ENCODE results near the gene ASB13. TPM values are rescaled to one million over a fixed set of nuclear protein-coding genes. Genes with fewer than 3 reads are reported as not detected.

The ASB13 gene
- total and polyA plus RNA-seq, 2 of the 13 experiments (the other 11 are each of a cell fraction or from before 2014, with no cell fraction given), result 9.3 to 15.4 TPM

GRCh38 chr10:5692461-5693358 lies 26.3 kb upstream of the ASB13 start (continued):
- no peak for TF ChIP-seq PAX8 (CRISPR knock-in tag; IDR thresholded peaks at IDR 0.05; ENCODE audit: borderline replicate concordance)
- no peak for TF ChIP-seq MLLT10 (CRISPR knock-in tag; IDR thresholded peaks at IDR 0.05)

GRCh38 chr10:5691786-5692185 lies 25.4 kb upstream of the ASB13 start:
- peak overlapping the region; percentile 95 for H3K9ac ChIP-seq (ENCODE audit: insufficient read depth, low read depth, low read length)
- no peaks in the 10 kb centered on the region for H3K27me3 ChIP-seq (ENCODE audit: control insufficient read depth in 1 of 2, insufficient read depth in 2 of 2, low read length in 2 of 2)
- peaks cover 4% of the 10 kb centered on the region; the same call in 1 of the 2 replicates for H4K20me1 ChIP-seq (ENCODE audit: insufficient read depth, low read length)
- intact Hi-C loops (cut with micrococcal nuclease; ENCODE audit: unreplicated experiment), result loop anchor here (5.0 kb wide), 1 partner anchor 56 kb away; no protein-coding TSS in a partner anchor
- H2AFZ ChIP-seq (ENCODE audit: low read length), result no peak overlapping the region
- BruUV-seq (replicated peaks), result no TSS peak
- TF ChIP-seq AKNA (CRISPR knock-in tag; IDR thresholded peaks at IDR 0.05; ENCODE audit: borderline replicate concordance) (no peak), ATAD3A (CRISPR knock-in tag; IDR thresholded peaks at IDR 0.05) (no peak), ZZZ3 (CRISPR knock-in tag; IDR thresholded peaks at IDR 0.05; ENCODE audit: borderline replicate concordance) (no peak), ZNF564 (CRISPR knock-in tag; IDR thresholded peaks at IDR 0.05) (no peak), PRMT3 (CRISPR knock-in tag; IDR thresholded peaks at IDR 0.05; ENCODE audit: borderline replicate concordance, low read depth) (no peak), ISX (CRISPR knock-in tag; conservative IDR thresholded peaks at IDR 0.05) (no peak), E2F1 (CRISPR knock-in tag; IDR thresholded peaks at IDR 0.05) (no peak), ATF5 (CRISPR knock-in tag; IDR thresholded peaks at IDR 0.05; ENCODE audit: low read depth) (no peak), POLR2AphosphoS5 (IDR thresholded peaks at IDR 0.05; ENCODE audit: low read depth, low read length) (no peak), GATA4 (IDR thresholded peaks at IDR 0.05; ENCODE audit: borderline replicate concordance, low read depth) (no peak), ARID3A (IDR thresholded peaks at IDR 0.05; ENCODE audit: low read depth, low read length) (no peak)
- H3K9me3 ChIP-seq (ENCODE audit: low read length), result no peaks in the 10 kb centered on the region
- H3K4me3 ChIP-seq (replicated peaks in 1 of 3; ENCODE audit: insufficient read depth in 1 of 3, low read depth in 2 of 3, low read length in 3 of 3), result peak overlapping the region; percentile 67 to 88 (median 76)
- in situ Hi-C loops (cut with HindIII; ENCODE audit: extremely low pct_ligation_motif_present, low pct_unique_long_range_greater_than_20kb), result no loop called here
- peak overlapping the region; percentile 93 for H3K27ac ChIP-seq (ENCODE audit: extremely low read length, insufficient read depth, low read length)
- POLR2A ChIA-PET, result interaction anchor here (0.6 to 2.8 kb wide), 6 partner anchors 9 to 279 kb away, joined by 3 to 10 read pairs (median 4); partner anchors contain the start of genes ANKRD16, FBH1 and GDI2
- H3K79me2 ChIP-seq (ENCODE audit: insufficient read depth, low read length), result peaks cover 96% of the 10 kb centered on the region
- CTCF ChIA-PET (ENCODE audit: low intra/inter-chr PET ratio, low total read pairs), result no interaction called here
- DNase-seq (ENCODE audit: low spot score) (no peak), ATAC-seq (no peak), FAIRE-seq (no peak)
- peak overlapping the region; percentile 94 for H3K4me2 ChIP-seq (ENCODE audit: low read depth, low read length)
- WGBS (ENCODE audit: low lambda C conversion rate), result 39% methylated on average over 8 of the region's 8 CpGs
- no peaks in the 10 kb centered on the region for H3K36me3 ChIP-seq (replicated peaks in 1 of 2; ENCODE audit: control insufficient read depth in 1 of 2, insufficient read depth in 2 of 2, low read length in 2 of 2)
- peaks cover 66% of the 10 kb centered on the region for H3K4me1 ChIP-seq (ENCODE audit: insufficient read depth, low read length)
